ENCODE results near the gene TMEM235.

GRCh38 chr17:78226055-78226758 lies 5.2 kb upstream of the TMEM235 start:
- TF ChIP-seq CTCF (conservative IDR thresholded peaks at IDR 0.05; ENCODE audit: low read length) (no peak), EZH2phosphoT487 (IDR thresholded peaks at IDR 0.05; ENCODE audit: borderline replicate concordance, low read depth, low read length) (no peak)
